Measurements from ENCODE around the gene KDM8. TPM values are rescaled to one million over a fixed set of nuclear protein-coding genes. Genes with fewer than 3 reads are reported as not detected.

KDM8 gene
- total RNA-seq, 1 donor from 2014 or later = 8.3 TPM

DNA sequence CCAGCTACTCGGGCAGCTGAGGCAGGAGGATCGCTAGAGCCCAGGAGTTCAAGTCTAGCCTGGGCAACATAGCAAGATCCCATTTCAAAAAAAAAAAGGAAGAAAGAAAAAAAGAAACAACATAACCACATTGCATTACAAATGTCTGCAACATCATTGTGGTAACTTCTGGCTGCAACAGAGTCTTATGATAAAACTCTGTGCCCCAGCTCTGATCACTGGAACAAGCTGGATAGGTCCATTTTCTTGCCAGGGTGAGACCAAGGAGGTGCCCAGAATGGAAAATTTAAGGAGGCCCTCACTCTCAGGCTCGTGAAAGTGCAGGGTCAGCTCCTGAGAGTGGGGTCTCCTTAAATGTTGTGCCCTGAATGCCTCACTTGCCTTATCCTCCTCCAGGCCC lies 37.8 kb upstream of the KDM8 start:
- H3K36me3 Mint-ChIP-seq (ENCODE audit: unreplicated experiment) = no peaks in the 10 kb centered on the region

DNA sequence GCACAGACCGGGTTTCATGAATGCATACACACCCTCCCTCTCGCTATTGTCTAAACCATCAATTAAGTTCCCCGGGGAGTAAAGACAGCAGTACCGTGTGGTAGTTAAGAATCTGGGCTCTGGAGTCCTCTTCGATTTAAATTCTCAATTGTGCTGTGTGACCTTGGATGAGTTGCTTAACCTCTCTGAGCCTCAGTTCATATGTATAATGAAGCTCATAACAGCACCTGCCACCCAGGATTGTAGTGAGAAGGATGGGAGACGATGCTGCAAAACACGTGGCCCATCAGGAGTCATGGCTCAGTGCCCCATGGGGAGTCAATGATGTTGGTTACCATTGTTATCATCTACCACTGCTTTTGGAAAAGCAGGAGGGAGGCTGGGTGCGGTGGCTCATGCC lies 34.5 kb upstream of the KDM8 start:
- no peaks in the 10 kb centered on the region for H3K36me3 Mint-ChIP-seq (ENCODE audit: unreplicated experiment)
- no peaks in the 10 kb centered on the region for H3K27me3 Mint-ChIP-seq (ENCODE audit: unreplicated experiment)
- no peak for DNase-seq (ENCODE audit: extremely low spot score, unreplicated experiment)
- no peak overlapping the region for H3K27ac Mint-ChIP-seq (ENCODE audit: unreplicated experiment)
- H3K4me3 Mint-ChIP-seq (ENCODE audit: unreplicated experiment) = no peak overlapping the region
- TF ChIP-seq, protein P1, sequence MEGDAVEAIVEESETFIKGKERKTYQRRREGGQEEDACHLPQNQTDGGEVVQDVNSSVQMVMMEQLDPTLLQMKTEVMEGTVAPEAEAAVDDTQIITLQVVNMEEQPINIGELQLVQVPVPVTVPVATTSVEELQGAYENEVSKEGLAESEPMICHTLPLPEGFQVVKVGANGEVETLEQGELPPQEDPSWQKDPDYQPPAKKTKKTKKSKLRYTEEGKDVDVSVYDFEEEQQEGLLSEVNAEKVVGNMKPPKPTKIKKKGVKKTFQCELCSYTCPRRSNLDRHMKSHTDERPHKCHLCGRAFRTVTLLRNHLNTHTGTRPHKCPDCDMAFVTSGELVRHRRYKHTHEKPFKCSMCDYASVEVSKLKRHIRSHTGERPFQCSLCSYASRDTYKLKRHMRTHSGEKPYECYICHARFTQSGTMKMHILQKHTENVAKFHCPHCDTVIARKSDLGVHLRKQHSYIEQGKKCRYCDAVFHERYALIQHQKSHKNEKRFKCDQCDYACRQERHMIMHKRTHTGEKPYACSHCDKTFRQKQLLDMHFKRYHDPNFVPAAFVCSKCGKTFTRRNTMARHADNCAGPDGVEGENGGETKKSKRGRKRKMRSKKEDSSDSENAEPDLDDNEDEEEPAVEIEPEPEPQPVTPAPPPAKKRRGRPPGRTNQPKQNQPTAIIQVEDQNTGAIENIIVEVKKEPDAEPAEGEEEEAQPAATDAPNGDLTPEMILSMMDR (IDR thresholded peaks at IDR 0.05) = no peak
- peaks cover 2% of the 10 kb centered on the region for H3K4me1 Mint-ChIP-seq (ENCODE audit: unreplicated experiment)
- H3K9me3 Mint-ChIP-seq (ENCODE audit: unreplicated experiment) = peaks cover 8% of the 10 kb centered on the region

More for the DNA sequence above, 37.8 kb upstream of the KDM8 start:
- Mint-ChIP-seq H3K27ac (ENCODE audit: unreplicated experiment) (no peak overlapping the region), H3K4me3 (ENCODE audit: unreplicated experiment) (no peak overlapping the region), H3K4me1 (ENCODE audit: unreplicated experiment) (peaks cover 2% of the 10 kb centered on the region), H3K27me3 (ENCODE audit: unreplicated experiment) (no peaks in the 10 kb centered on the region), H3K9me3 (ENCODE audit: unreplicated experiment) (peaks cover 2% of the 10 kb centered on the region)
- no peak for DNase-seq (ENCODE audit: extremely low spot score, unreplicated experiment)
- TF ChIP-seq, protein P1 (IDR thresholded peaks at IDR 0.05) = no peak

DNA sequence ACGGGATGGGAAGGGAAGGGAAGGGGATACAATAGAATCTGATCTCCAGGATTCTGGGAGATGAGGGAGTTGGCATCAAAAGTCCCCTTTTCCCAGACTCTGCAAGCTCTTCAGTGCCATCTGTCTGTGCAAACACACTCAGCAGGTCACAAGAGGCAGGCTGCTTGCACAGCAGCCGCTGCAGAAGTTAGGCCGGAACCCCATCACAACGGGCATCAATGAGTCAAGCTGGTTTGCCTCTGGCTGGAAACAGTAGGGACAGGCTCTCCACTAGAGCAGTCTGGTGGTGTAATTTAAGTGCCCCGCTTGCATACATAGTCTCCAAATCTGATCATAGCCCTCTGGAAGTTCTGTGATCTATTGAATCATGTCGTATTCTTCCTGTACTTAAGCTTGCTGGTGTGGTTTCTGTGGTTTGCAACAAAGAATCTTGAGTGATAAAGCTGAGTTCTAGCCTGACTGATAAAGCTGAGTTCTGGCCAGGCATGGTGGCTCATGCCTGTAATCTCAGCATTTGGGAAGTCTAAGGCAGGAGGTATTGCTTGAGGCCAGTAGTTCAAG lies 33.7 kb upstream of the KDM8 start:
- Mint-ChIP-seq H3K4me1 (ENCODE audit: unreplicated experiment) (peaks cover under 1% of the 10 kb centered on the region), H3K27me3 (ENCODE audit: unreplicated experiment) (no peaks in the 10 kb centered on the region), H3K27ac (ENCODE audit: unreplicated experiment) (no peak overlapping the region), H3K9me3 (ENCODE audit: unreplicated experiment) (peaks cover 8% of the 10 kb centered on the region), H3K36me3 (ENCODE audit: unreplicated experiment) (no peaks in the 10 kb centered on the region), H3K4me3 (ENCODE audit: unreplicated experiment) (no peak overlapping the region)
- TF ChIP-seq, protein P1 (IDR thresholded peaks at IDR 0.05) = peak; percentile 41
- no peak for DNase-seq (ENCODE audit: extremely low spot score, unreplicated experiment)

DNA sequence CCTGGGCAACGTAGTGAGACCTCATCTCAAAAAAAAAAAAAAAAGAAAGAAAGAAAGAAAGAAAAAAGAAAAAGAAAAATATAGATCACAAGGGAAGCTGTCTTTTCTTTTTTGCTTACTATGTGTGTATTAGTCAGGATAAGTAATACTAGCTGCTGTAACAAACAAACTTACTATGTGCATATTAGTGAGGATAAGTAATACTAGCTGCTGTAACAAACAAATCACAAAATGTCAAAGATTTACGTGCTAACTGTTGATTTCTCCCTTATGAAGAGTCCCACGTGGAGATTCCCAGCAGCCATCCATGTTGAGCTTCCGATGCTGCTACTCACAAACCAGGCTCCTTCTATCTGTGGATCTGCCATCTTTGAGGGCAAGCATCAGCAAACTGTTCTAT lies 31.7 kb upstream of the KDM8 start:
- no peak for DNase-seq (ENCODE audit: extremely low spot score, unreplicated experiment)
- H3K27ac Mint-ChIP-seq (ENCODE audit: unreplicated experiment) = no peak overlapping the region
- H3K36me3 Mint-ChIP-seq (ENCODE audit: unreplicated experiment) = no peaks in the 10 kb centered on the region
- no peaks in the 10 kb centered on the region for H3K4me1 Mint-ChIP-seq (ENCODE audit: unreplicated experiment)
- peaks cover 8% of the 10 kb centered on the region for H3K9me3 Mint-ChIP-seq (ENCODE audit: unreplicated experiment)
- TF ChIP-seq, protein P1 (IDR thresholded peaks at IDR 0.05) = no peak
- no peak overlapping the region for H3K4me3 Mint-ChIP-seq (ENCODE audit: unreplicated experiment)
- no peaks in the 10 kb centered on the region for H3K27me3 Mint-ChIP-seq (ENCODE audit: unreplicated experiment)

DNA sequence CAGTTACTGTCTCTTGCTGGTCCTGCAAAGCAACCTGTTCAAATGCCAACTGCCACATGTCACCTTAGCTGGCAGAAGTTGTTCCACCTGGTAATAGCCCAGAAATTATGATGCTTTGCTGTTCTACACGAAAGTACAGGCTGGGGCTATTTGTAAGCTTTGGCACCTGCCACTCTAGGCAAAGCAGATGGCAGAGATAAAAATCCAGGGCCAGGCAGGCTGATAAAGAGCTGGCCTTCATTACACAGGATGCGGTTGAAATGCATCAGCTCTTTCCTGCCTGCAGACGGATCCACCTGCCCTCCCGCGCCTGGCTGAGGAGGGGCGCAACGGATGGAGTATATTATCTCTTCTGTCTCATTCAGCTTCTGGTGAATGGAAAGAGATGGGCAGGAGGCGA lies 29.3 kb upstream of the KDM8 start:
- TF ChIP-seq, protein P1 (IDR thresholded peaks at IDR 0.05) = no peak
- no peak overlapping the region for H3K27ac Mint-ChIP-seq (ENCODE audit: unreplicated experiment)
- DNase-seq (ENCODE audit: extremely low spot score, unreplicated experiment) = no peak
- H3K4me1 Mint-ChIP-seq (ENCODE audit: unreplicated experiment) = peaks cover 5% of the 10 kb centered on the region
- no peaks in the 10 kb centered on the region for H3K27me3 Mint-ChIP-seq (ENCODE audit: unreplicated experiment)
- H3K9me3 Mint-ChIP-seq (ENCODE audit: unreplicated experiment) = peaks cover 8% of the 10 kb centered on the region
- no peak overlapping the region for H3K4me3 Mint-ChIP-seq (ENCODE audit: unreplicated experiment)
- H3K36me3 Mint-ChIP-seq (ENCODE audit: unreplicated experiment) = no peaks in the 10 kb centered on the region

Measured in osteocyte (in vitro differentiated cells).